Kidney tubule cell (primary cell): Measurements from ENCODE around the gene HHLA2.

Experiments used
- DNase-seq: peaks from one replicate; pipeline ENCODE4 v3.0.0-alpha.2; 2018; ENCODE audit warnings: low spot score

The HHLA2 gene

DNA sequence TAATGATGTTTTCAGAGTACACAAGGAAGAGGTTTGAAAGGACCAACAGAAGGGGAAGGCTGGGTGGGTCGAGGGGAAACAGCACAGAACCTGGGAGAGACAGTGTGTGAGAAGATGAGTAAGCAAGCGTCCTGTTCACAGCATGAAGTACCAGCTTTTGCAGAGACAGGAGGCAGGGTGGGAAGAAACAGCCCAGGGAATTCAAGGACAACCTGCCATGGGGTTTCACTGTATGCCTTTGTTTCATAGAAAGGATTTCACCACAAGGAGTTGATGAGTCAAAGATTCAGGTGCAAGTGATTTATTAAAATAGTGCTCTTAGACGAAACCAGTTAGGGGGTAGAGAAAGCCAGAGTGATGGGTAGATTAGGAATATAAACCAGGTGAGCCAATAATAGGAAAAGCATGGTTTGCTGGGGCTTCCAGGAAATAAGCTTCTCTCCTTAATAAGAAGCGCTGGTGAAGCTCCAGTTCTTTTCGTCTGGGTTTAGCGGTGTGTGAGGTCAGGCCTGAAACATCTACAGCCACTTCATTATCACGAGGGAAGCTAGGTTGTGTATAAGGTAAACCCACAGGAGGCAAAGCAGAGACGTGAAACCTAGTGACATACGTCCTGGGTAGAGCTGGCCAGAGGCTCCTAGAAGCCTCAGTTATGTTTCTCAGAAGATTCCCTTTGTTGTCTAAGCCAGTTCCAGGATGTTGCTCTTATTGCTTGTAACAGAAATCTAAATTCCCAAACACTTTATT, 3.9 kb downstream of the HHLA2 start:
- DNase-seq, result peak; percentile 61

DNA sequence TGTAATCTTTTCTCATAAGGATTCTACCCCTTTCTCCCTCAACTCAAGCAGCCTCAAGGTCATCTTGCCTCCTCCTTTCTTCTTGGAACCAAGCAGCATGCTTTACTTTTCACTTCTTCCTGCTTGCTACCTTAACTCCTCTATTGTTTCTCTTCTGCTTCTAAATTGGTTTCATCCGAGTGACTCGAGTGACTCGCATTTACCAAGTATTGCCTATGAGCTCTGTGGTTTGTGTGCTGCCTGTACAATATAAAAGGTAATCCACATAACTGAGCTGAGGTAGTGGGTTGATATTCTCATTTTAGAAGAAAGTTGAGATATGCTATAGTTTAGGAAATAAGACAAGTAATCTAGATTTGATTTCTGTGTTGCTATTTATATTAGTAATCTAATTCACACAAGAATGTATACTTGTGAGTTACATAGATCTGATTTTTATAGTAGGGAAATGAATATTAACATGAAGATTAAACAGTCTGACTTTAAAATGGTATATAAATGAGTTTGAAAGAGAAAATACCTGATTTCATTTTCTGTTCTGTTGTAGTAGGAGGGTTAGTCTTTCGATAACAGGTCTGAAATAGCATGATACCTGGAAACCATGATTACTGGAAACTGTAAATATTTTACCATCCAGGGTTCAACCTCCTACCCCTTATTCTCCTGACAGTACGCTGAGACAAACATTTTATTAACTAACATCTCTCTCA, 5.5 kb downstream of the HHLA2 start:
- DNase-seq, result peak; percentile 80

GRCh38 chr3:108302570-108302969, 6.2 kb downstream of the HHLA2 start:
- peak; percentile 4 for DNase-seq

GRCh38 chr3:108305484-108306172, 9.3 kb downstream of the HHLA2 start:
- DNase-seq, result peak; percentile 89

- DNase-seq, result no peak
These were observed 15.4 kb downstream of the HHLA2 start for GRCh38 chr3:108311797-108312196.

GRCh38 chr3:108312656-108313055, 16.3 kb downstream of the HHLA2 start:
- DNase-seq, result peak; percentile 36

DNA sequence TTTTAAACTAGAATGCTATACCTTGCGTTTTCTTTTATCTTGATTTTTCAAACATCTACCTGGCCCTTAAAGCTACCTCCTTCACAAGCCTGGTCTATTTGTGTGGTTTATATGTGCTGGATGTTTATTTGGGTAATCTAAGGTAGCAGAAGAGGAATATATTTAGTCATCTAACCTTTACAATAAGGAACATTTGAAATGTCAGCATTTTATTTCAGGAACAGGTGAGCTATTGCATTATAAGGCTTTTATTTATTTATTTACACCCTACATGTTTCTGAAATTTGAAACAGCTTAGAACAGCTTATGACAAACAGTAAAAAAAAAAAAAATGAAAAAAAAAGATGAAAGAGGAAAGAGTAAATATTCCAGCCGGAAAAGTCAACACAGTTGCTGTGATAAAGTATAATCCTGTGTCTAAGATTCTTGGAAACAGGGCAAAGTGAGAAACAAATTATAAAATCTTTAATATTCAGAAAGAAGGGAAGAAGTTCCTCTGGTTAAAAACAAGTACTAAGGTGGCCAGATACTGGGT, 19.5 kb downstream of the HHLA2 start:
- no peak for DNase-seq

DNA sequence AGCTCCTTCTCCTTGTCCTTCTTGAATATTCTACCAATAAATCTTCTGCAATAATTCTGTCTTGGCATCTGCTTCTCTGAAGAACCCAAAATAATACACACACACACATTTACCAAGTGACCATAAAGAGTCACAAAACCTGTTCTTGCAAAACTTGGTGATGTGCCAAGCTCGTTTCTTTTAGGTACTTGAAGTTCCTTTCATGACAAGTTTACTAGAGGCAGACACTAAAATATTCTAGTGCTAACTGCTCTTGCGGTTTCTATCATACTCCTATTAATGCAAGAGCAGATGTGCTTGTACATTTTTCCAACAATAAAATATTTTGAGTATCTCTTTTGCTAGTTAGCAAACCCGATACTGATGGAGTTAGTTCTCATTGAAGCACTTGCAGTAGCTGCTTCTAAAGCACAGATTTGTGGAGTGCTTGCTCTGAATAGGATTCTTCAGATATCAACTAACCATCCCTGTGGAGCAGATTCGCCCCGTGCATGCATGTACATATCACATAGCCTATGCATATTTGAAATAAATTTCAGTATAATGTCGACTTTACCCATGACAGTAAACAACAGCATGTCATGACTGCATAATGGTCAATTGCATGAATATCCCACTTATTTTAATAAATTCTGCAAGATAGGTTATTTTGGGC, 23.2 kb downstream of the HHLA2 start:
- no peak for DNase-seq

- DNase-seq, result no peak
These were observed 24.5 kb downstream of the HHLA2 start for GRCh38 chr3:108320746-108321350.

- no peak for DNase-seq
These were observed 26.0 kb downstream of the HHLA2 start for GRCh38 chr3:108322352-108322751.

- no peak for DNase-seq
These were observed 27.8 kb downstream of the HHLA2 start for GRCh38 chr3:108324177-108324576.

DNA sequence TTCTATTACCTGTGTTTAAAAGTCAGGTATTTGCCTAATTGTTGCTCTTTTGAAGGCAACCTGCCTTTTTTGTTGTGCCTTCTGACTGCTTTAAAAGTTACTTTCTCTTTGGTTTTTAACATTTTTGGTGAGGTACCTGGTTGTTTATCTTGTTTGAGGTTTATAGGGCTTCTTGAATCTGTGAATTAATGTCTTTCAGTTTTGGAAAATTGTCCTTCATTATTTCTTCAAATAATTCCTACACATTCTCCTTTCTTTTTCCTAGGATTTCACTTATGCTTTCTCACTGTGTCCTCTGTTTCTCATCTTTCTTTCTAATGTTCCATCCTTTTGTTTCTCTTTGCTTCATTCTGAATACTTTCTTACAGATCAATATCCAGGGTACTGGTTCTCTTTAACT, 30.8 kb downstream of the HHLA2 start:
- DNase-seq, result no peak

DNA sequence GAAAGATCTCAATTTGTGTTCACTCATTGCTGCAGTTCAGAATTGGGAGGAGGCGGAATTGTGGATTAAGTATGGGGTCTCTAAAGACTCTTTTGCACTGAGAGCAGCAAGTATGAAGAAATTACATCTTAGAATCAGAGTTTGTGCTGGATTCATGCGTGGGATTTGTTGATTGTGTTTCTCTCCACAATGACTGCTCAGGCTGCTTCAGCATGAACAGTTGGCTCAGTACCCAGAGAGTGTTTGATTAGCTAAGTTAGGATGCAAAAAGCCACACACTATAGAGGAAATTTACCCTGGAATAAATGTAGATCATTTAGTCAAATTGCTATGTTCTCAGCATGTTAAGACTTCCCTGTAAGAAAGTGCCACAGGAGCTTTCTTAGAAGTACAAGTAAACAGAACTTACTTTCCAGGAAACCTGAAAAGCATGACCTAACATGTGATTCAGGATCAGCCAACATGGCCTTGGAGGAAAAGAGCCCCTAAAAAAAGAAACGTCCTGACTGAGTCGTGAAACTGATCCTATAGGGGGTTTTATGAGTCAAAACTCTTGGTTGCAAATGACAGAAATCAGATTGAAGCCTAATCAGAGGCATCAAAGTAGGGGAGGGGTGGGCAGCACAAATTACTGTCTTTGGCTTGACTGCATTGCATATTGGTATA, 32.6 kb downstream of the HHLA2 start:
- DNase-seq, result peak; percentile 14

- DNase-seq, result no peak
These were observed 33.2 kb downstream of the HHLA2 start for GRCh38 chr3:108329508-108329907.

- no peak for DNase-seq
These were observed 33.6 kb downstream of the HHLA2 start for GRCh38 chr3:108329947-108330346.

DNA sequence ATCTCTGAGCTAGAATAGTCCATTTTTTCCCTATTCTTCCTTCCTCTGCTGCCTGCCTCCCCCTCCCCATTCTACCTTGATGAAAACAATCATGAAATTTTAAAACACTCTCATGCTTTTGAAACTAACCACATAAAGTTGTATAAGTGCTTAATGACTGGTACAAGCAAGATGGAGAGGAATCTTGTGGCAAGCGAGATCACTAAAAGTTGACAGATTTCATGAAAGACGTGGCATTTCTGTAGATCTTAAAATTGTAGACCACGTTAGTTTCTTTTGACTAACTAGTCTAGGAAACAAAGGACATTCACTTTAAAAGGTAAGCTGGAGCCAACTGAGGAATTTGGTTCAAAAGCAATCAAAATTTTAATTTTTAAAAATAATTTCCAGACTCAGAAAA, 35.4 kb downstream of the HHLA2 start:
- no peak for DNase-seq

DNA sequence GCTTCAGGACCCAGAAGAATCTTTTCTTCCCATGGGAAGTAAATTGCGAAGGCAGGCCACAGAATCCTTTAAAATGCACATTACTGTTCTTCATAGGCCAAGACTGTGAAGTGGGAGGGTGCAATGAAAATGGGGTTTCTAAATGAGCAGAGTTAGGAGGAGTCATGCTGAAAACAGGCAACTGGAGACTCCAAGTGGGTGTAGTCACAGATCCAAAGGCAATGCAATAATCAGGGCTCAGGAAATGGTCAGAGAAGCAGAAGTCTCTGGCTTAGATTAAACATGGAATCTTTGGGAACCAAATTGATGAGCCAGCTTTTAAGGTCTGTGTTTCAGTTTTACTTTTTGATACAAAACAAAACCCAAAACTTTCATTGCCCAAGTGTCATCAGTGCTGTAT, 37.6 kb downstream of the HHLA2 start:
- no peak for DNase-seq

DNA sequence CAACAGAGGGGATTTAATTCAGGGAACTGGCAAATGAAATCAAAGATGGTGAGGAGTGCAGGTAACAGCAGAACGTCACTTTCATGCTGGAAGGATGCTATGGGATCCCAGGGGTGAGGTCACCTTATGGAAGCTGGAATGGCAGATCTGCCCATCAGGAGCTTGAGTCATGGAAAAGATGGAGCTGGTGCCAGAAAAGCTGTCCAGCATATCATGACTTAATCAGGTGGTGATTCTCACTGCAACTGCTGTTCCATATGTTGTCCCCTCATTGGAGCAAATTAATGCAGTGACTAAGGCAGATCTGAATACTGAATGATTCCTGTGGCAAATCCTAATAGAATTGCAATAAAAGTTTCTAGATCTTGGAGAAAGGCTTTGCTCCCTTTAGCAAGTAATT, 38.4 kb downstream of the HHLA2 start:
- peak; percentile 61 for DNase-seq

GRCh38 chr3:108338901-108339545, 42.7 kb downstream of the HHLA2 start:
- peak; percentile 38 for DNase-seq

GRCh38 chr3:108341911-108342310, 45.6 kb downstream of the HHLA2 start:
- no peak for DNase-seq
